ENCODE data around the gene COL4A1.

DNA sequence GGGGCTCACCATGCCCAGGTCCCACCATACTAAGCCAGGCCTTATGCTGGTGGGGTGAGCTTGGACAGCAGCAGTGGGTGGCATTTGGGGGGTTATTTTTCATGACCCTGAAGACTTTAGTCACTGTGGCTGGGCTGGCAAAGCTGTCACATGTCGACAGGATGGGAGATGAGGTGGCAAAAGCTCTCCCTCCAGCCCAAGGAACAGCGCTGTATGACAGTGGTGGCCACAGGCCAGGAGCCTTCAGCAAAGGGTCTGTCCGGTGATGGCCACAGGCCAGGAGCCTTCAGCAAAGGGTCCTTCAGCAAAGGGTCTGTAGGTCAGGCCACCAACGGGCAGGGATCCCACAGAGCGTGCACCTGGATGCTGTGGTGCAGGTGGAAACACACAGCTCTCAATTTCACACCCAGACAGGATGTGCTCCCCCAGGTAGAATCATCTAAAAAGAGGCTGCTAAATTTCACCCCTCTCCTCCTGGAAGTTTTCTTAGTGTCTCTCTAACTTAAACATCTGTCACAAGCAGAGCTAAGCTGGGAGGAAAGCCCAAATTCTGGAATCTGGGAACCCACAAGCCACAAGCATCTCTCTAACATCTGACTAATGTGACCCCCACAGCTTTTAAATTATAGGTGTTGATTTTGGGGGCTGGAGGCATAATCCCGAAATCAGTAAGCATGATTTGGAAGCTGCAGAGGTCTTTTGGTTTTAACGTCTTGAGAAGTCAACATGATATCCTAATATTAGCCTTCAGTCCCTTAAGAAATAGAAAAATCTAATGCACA is 23.0 kb downstream of the COL4A1 start:
- TF ChIP-seq EZH2 (IDR thresholded peaks at IDR 0.05; ENCODE audit: insufficient read depth, poor library complexity, severe bottlenecking) (no peak), EZH2phosphoT487 (IDR thresholded peaks at IDR 0.05; ENCODE audit: insufficient read depth, low read depth) (peak; percentile 99)

All from GM23248 (cell line).